AG10803 (cell line): ENCODE measurements around the gene SLC26A8.
A peak's percentile ranks its signal among the peaks of the same experiment; 100 is the strongest.

Experiments used
- DNase-seq: peaks from one replicate; pipeline ENCODE4 v3.0.0; 2010; ENCODE audit warnings: low read depth
- H3K4me3 ChIP-seq: 2 replicates; pipeline ENCODE4 v1.5.1; 2011; ENCODE audit warnings: mild to moderate bottlenecking, low read length, control low read depth
- CTCF ChIP-seq: conservative IDR thresholded peaks from 2 replicates; pipeline ENCODE4 v1.5.1; 2011; ENCODE audit warnings: mild to moderate bottlenecking, low read length, control low read depth, inconsistent platforms

SLC26A8 gene

DNA sequence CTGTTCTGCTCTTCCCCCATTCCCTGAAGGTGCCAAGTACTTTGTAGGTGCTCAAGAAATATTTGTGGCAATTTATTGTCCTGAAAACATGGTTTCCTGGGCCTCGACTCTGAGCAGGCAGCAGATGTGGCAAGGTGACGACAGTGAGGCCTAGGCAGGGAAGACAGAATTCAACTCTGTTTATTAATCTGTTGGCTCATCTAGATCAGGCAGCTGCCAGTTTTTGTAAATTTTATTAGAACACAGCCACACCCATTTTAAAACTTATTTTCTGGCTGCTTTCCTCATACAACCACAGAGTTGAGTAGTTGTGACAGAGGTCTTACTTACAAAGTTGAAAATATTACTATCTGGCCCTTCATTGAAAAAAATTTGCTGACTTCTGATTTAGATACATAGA lies 27.7 kb upstream of the SLC26A8 start:
- peak; percentile 74 for DNase-seq
- TF ChIP-seq CTCF = no peak
- H3K4me3 ChIP-seq = no peak overlapping the region

GRCh38 chr6:36050947-36051710 lies 26.7 kb upstream of the SLC26A8 start:
- DNase-seq = no peak
- no peak overlapping the region for H3K4me3 ChIP-seq
- no peak for TF ChIP-seq CTCF

DNA sequence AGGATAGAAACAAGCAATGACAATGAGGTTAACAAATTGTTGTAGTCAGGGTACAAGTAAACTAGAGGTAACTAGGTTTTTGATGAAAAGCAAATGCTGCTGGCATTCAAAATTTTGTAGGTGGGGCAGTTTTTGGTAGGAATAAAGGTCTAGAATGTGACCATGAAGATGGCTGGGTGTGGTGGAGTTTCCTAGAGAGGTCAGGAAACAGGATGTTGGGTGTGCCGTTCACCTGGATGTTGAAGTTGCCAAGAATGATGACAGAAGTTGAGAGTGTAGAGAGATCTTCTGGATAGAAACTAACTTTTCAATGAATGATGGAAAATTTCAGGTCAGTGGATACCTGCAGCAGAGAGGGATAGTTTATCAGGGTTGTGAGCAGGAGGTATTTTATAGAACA lies 25.9 kb upstream of the SLC26A8 start:
- no peak overlapping the region for H3K4me3 ChIP-seq
- no peak for TF ChIP-seq CTCF
- DNase-seq = no peak

GRCh38 chr6:36049582-36049981 lies 25.1 kb upstream of the SLC26A8 start:
- no peak overlapping the region for H3K4me3 ChIP-seq
- no peak for DNase-seq
- TF ChIP-seq CTCF = no peak

GRCh38 chr6:36042618-36043260 lies 18.3 kb upstream of the SLC26A8 start:
- DNase-seq = no peak
- H3K4me3 ChIP-seq = no peak overlapping the region
- TF ChIP-seq CTCF = no peak

- DNase-seq = no peak
- H3K4me3 ChIP-seq = no peak overlapping the region
- TF ChIP-seq CTCF = no peak
Observed at GRCh38 chr6:36040958-36041357, 16.5 kb upstream of the SLC26A8 start.

GRCh38 chr6:36039112-36039511 lies 14.7 kb upstream of the SLC26A8 start:
- TF ChIP-seq CTCF = no peak
- DNase-seq = no peak
- H3K4me3 ChIP-seq = no peak overlapping the region
